ENCODE results near the gene NIPAL3.

DNA sequence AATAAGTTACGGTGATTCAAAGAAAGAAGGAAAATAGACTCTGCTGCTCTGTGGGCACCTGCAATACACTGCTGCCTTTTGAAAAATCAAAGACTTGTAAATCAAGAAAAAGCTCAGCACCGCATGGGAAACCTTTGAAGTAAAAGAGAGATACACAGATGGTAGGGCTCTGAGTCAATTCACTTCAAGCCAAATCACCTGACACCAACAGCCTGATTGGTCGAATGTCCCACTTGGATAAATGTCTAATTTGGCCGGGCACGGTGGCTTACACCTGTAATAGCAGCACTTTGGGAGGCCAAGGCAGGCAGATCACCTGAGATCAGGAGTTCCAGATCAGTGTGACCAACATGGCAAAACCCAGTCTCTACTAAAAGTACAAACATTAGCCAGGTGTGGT, 67.8 kb downstream of the NIPAL3 start:
- TF ChIP-seq, protein P1, sequence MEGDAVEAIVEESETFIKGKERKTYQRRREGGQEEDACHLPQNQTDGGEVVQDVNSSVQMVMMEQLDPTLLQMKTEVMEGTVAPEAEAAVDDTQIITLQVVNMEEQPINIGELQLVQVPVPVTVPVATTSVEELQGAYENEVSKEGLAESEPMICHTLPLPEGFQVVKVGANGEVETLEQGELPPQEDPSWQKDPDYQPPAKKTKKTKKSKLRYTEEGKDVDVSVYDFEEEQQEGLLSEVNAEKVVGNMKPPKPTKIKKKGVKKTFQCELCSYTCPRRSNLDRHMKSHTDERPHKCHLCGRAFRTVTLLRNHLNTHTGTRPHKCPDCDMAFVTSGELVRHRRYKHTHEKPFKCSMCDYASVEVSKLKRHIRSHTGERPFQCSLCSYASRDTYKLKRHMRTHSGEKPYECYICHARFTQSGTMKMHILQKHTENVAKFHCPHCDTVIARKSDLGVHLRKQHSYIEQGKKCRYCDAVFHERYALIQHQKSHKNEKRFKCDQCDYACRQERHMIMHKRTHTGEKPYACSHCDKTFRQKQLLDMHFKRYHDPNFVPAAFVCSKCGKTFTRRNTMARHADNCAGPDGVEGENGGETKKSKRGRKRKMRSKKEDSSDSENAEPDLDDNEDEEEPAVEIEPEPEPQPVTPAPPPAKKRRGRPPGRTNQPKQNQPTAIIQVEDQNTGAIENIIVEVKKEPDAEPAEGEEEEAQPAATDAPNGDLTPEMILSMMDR (IDR thresholded peaks at IDR 0.05), result no peak
- no peak for TF ChIP-seq POLR2A (IDR thresholded peaks at IDR 0.05)
